K562 (cell line): ENCODE results near the gene DNAJC15. TPM values are rescaled to one million over a fixed set of nuclear protein-coding genes. Genes with fewer than 3 reads are reported as not detected.

Experiments used
- ATAC-seq: fragments of 200-7000 bp; cut with Tn5 transposase; 3 replicates; pipeline ENCODE4 v1.9.1; 2020; ENCODE audit warnings: moderate library complexity
- BruUV-seq: library from RNA; stranded (reverse); fragments of 400-500 nt; replicated peaks from 2 replicates; lab custom pipeline; 2021; lab: Mats Ljungman, UMichigan
- CTCF ChIA-PET: fragments of 300-600 bp; formaldehyde crosslinking; extraction: SDS; loops from one replicate; lab custom pipeline; 2021; ENCODE audit warnings: low intra/inter-chr PET ratio; lab: Yijun Ruan, JAX
- POLR2A ChIA-PET: fragments of 300-600, 350-650 bp; sonication (Branson Sonifier 250); formaldehyde crosslinking; extraction: SDS; loops from one replicate; lab custom pipeline; 2021; ENCODE audit warnings: antibody characterized with exemption, inconsistent platforms; lab: Yijun Ruan, JAX
- DNase-seq, 4 experiments: peaks; one replicate each; pipeline versions ENCODE4 v3.0.0 to v3.0.0-alpha.2; 2011 to 2018; ENCODE audit warnings: low spot score in 3 of 4, mixed read lengths in 3 of 4; ENCODE audit errors: extremely low read depth in 1 of 4
- FAIRE-seq: peaks from 2 replicates; lab custom pipeline; 2011; peaks lifted over from hg19 to GRCh38; lab: Jason Lieb, UNC
- H2AFZ ChIP-seq: 2 replicates; pipeline ENCODE4 v1.6.0; 2011; ENCODE audit warnings: low read depth, low read length, control low read depth, inconsistent platforms
- H3K27ac ChIP-seq: fragments of 200-600 bp; 3 replicates; pipeline ENCODE4 v1.8.0; 2011; ENCODE audit warnings: low read depth, mild to moderate bottlenecking, control low read depth, inconsistent platforms, low read length, moderate library complexity, mixed read lengths; ENCODE audit errors: extremely low read depth
- H3K27me3 ChIP-seq, 2 experiments: fragments of 300-600 bp in 1 of 2; 2 replicates in 1 of 2; 3 replicates in 1 of 2; pipeline versions ENCODE4 v1.6.0 to v1.8.0; 2011; ENCODE audit warnings: inconsistent platforms in 2 of 2, low read length in 2 of 2, mild to moderate bottlenecking in 1 of 2, mixed read lengths in 1 of 2, moderate library complexity in 1 of 2; ENCODE audit not compliant: control insufficient read depth in 2 of 2, insufficient read depth in 2 of 2
- H3K36me3 ChIP-seq: fragments of 300-600 bp; 3 replicates; pipeline ENCODE4 v1.8.0; 2011; ENCODE audit warnings: mild to moderate bottlenecking, low read length, inconsistent platforms; ENCODE audit not compliant: control insufficient read depth, insufficient read depth
- H3K4me1 ChIP-seq, 2 experiments: fragments of 200-600 bp in 1 of 2; replicated peaks in 1 of 2; 2 replicates in 1 of 2; 3 replicates in 1 of 2; pipeline versions ENCODE4 v1.5.1 to v1.8.0; 2011; ENCODE audit warnings: inconsistent platforms in 2 of 2, low read length in 2 of 2, mild to moderate bottlenecking in 1 of 2, mixed read lengths in 1 of 2, moderate library complexity in 1 of 2; ENCODE audit not compliant: control insufficient read depth in 2 of 2, insufficient read depth in 2 of 2
- H3K4me2 ChIP-seq: 2 replicates; pipeline ENCODE4 v1.6.1; 2011; ENCODE audit warnings: low read length, control low read depth, inconsistent platforms, mixed read lengths; ENCODE audit not compliant: insufficient read depth
- H3K4me3 ChIP-seq: fragments of 200-600 bp; sonication (generic), shearing (Covaris generic); 2 replicates; pipeline ENCODE4 v1.5.1; 2016; ENCODE audit warnings: control low read depth, inconsistent platforms
- H3K79me2 ChIP-seq: fragments of 200-600 bp; 3 replicates; pipeline ENCODE4 v1.8.0; 2011; ENCODE audit warnings: low read length, inconsistent platforms; ENCODE audit not compliant: control insufficient read depth, insufficient read depth
- H3K9ac ChIP-seq, 2 experiments: 2 replicates each; pipeline versions ENCODE4 v1.6.0 to v1.6.1; 2011; ENCODE audit warnings: low read depth in 2 of 2, low read length in 2 of 2, control low read depth in 1 of 2, inconsistent platforms in 1 of 2, mild to moderate bottlenecking in 1 of 2, mixed read lengths in 1 of 2; ENCODE audit not compliant: insufficient read depth in 1 of 2
- H3K9me1 ChIP-seq: one replicate; pipeline ENCODE4 v1.6.0; 2011; ENCODE audit warnings: inconsistent platforms, mild to moderate bottlenecking, low read length, moderate library complexity; ENCODE audit not compliant: control insufficient read depth, insufficient read depth
- H3K9me3 ChIP-seq: replicated peaks from 2 replicates; pipeline ENCODE4 v1.5.1; 2011; ENCODE audit warnings: low read depth, low read length, inconsistent platforms; ENCODE audit not compliant: control insufficient read depth, insufficient read depth
- H4K20me1 ChIP-seq: replicated peaks from 2 replicates; pipeline ENCODE4 v1.6.1; 2011; ENCODE audit warnings: low read length, inconsistent platforms, mixed read lengths; ENCODE audit not compliant: control insufficient read depth, insufficient read depth
- CREB3L1 ChIP-seq: fragments of 450-650 bp; IDR thresholded peaks from 2 replicates; pipeline ENCODE4 v1.6.1; 2014; ENCODE audit warnings: low read depth, mild to moderate bottlenecking, moderate library complexity, borderline replicate concordance
- CTCFL ChIP-seq: IDR thresholded peaks from 2 replicates; pipeline ENCODE4 v1.6.1; 2011; ENCODE audit warnings: borderline replicate concordance, low read depth, mild to moderate bottlenecking, moderate library complexity, low read length; ENCODE audit not compliant: insufficient read depth, poor library complexity, severe bottlenecking
- FOXA1 ChIP-seq: fragments of 450-650 bp; IDR thresholded peaks from 2 replicates; pipeline ENCODE4 v1.6.1; 2016; ENCODE audit warnings: mild to moderate bottlenecking, borderline replicate concordance
- GMEB1 ChIP-seq: fragments of 250-450 bp; sonication (Bioruptor Pico); IDR thresholded peaks from 2 replicates; pipeline ENCODE4 v1.4.0; 2020; ENCODE audit warnings: mild to moderate bottlenecking
- ZNF121 ChIP-seq: sonication (generic); formaldehyde crosslinking; conservative IDR thresholded peaks from 2 replicates; pipeline ENCODE4 v1.8.0; 2022; ENCODE audit warnings: missing genetic modification reagents
- ZNF146 ChIP-seq: IDR thresholded peaks from one replicate; pipeline ENCODE4 v1.6.1; 2018; ENCODE audit warnings: missing compliant biosample characterization; ENCODE audit not compliant: unreplicated experiment
- ZNF449 ChIP-seq: fragments of 250-450 bp; sonication (Bioruptor Pico); IDR thresholded peaks from 2 replicates; pipeline ENCODE4 v1.8.0; 2022; ENCODE audit warnings: moderate library complexity, mild to moderate bottlenecking, inconsistent platforms
- ZNF699 ChIP-seq: fragments of 250-450 bp; sonication (Bioruptor Pico); IDR thresholded peaks from 2 replicates; pipeline ENCODE4 v1.8.0; 2021; ENCODE audit warnings: mild to moderate bottlenecking, moderate library complexity; ENCODE audit not compliant: insufficient replicate concordance
- WGBS: fragments of 100-300 bp; shearing (Covaris generic); methylation state at CpG from one replicate; pipeline ENCODE4 v1.1.6; 2016; ENCODE audit warnings: low coverage, mixed read lengths; ENCODE audit not compliant: insufficient coverage; ENCODE audit errors: missing lambda C conversion rate; 5-methylcytosine and 5-hydroxymethylcytosine counted together
- in situ Hi-C: fragments of 300-500 bp; cut with MboI; formaldehyde crosslinking; loops from 4 replicates; pipeline ENCODE4 v1.15.0; 2018; ENCODE audit warnings: inconsistent platforms, mixed read lengths
- intact Hi-C: fragments of 100-400 bp; cut with micrococcal nuclease; formaldehyde crosslinking; loops from 2 replicates; pipeline ENCODE4 v1.14.2; 2022
- polyA plus RNA-seq, 8 experiments: library from polyadenylated mRNA; depleted of rRNA in 4 of 8; stranded (reverse) in 5 of 8; unstranded in 3 of 8; fragments of >200 nt; fragmentation: Nextera tagmentation in 2 of 8; fragmentation: Illumina TruSeq in 1 of 8; extraction: Ambion mirVana in 2 of 8; extraction: Trizol in 1 of 8; gene quantifications; 2 replicates each; pipeline versions ENCODE4 v1.2.1 to v1.2.3, GENCODE V29; 2011 to 2014; ENCODE audit warnings: inconsistent platforms in 1 of 8, missing spikeins in 1 of 8
- total RNA-seq, 7 experiments: library from RNA; depleted of rRNA in 6 of 7; stranded (reverse); fragments of >200 nt in 6 of 7; fragmentation: Illumina TruSeq in 2 of 7; extraction: Trizol in 2 of 7; gene quantifications; 2 replicates each; pipeline versions ENCODE4 v1.2.1 to v1.2.3, GENCODE V29; 2011 to 2021; ENCODE audit warnings: low replicate concordance in 1 of 7

The DNAJC15 gene
- total and polyA plus RNA-seq, 9 of the 15 experiments (the other 6 are each of a cell fraction or from before 2014, with no cell fraction given) = 0.47 to 3.8 (median 1.0) TPM

DNA sequence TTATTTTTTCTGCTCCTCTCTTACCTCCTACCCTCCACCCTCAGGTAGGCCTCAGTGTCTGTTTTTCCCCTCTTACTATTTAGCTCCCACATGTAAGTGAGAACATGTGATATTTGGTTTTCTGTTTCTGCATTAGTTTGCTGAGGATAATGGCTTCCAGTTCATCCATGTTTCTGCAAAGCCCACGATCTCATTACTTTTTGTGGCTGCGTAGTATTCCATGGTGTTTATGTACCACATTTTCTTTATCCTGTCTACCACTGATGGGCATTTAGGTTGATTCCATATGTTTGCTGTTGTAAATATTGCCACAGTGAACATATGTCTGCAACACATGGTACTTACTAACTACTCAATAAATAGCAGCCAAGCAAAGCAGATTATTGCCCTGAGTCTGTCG is 56.8 kb downstream of the DNAJC15 start:
- WGBS = 12% methylated on average over 3 of the region's 3 CpGs
- BruUV-seq = no TSS peak
- Histone ChIP-seq H3K9me1 (no peaks in the 10 kb centered on the region), H3K9ac (no peak overlapping the region), H3K9me3 (no peaks in the 10 kb centered on the region), H3K27me3 (no peaks in the 10 kb centered on the region), H3K4me2 (no peak overlapping the region), H2AFZ (no peak overlapping the region), H4K20me1 (no peaks in the 10 kb centered on the region), H3K79me2 (no peaks in the 10 kb centered on the region), H3K36me3 (no peaks in the 10 kb centered on the region), H3K4me1 (no peaks in the 10 kb centered on the region), H3K4me3 (no peak overlapping the region), H3K27ac (no peak overlapping the region)
- intact Hi-C loops = no loop called here
- POLR2A ChIA-PET = no interaction called here
- ATAC-seq = no peak
- in situ Hi-C loops = no loop called here
- CTCF ChIA-PET = no interaction called here
- no peak for FAIRE-seq
- DNase-seq = no peak
- peak; percentile 34 for TF ChIP-seq ZNF146
- no peak for TF ChIP-seq CREB3L1

- no peak overlapping the region for H3K27ac ChIP-seq
- no peaks in the 10 kb centered on the region for H4K20me1 ChIP-seq
- H3K27me3 ChIP-seq = no peaks in the 10 kb centered on the region
- H3K4me3 ChIP-seq = no peak overlapping the region
- BruUV-seq = no TSS peak
- H3K9ac ChIP-seq = no peak overlapping the region
- H2AFZ ChIP-seq = no peak overlapping the region
- 0% methylated on average over 2 of the region's 2 CpGs for WGBS
- H3K4me2 ChIP-seq = no peak overlapping the region
- DNase-seq = no peak
- no peak for FAIRE-seq
- H3K36me3 ChIP-seq = no peaks in the 10 kb centered on the region
- ATAC-seq = no peak
- intact Hi-C loops (no loop called here), in situ Hi-C loops (no loop called here)
- no peaks in the 10 kb centered on the region for H3K4me1 ChIP-seq
- ChIA-PET CTCF (no interaction called here), POLR2A (no interaction called here)
- H3K9me1 ChIP-seq = no peaks in the 10 kb centered on the region
- H3K79me2 ChIP-seq = no peaks in the 10 kb centered on the region
- no peaks in the 10 kb centered on the region for H3K9me3 ChIP-seq
- TF ChIP-seq ZNF449 (CRISPR knock-in tag) (no peak), CTCFL (no peak), ZNF699 (CRISPR knock-in tag) (no peak), GMEB1 (CRISPR knock-in tag) (no peak), ZNF121 (CRISPR knock-in tag) (no peak), FOXA1 (no peak)
These were observed 58.5 kb downstream of the DNAJC15 start for GRCh38 chr13:43081866-43082265.
